HepG2 (cell line): ENCODE measurements around the gene ADPRS. TPM values are rescaled to one million over a fixed set of nuclear protein-coding genes. Genes with fewer than 3 reads are reported as not detected.

Experiments
- ATAC-seq: fragments of 200-7000 bp; cut with Tn5 transposase; 3 replicates; pipeline ENCODE4 v1.9.1; 2020; ENCODE audit warnings: mild to moderate bottlenecking, moderate library complexity
- BruUV-seq: library from RNA; stranded (reverse); fragments of 400-500 nt; replicated peaks from 2 replicates; lab custom pipeline; 2021; lab: Mats Ljungman, UMichigan
- CTCF ChIA-PET: fragments of 300-600 bp; formaldehyde crosslinking; extraction: SDS; loops from one replicate; lab custom pipeline; 2021; ENCODE audit warnings: low total read pairs, inconsistent platforms, low intra/inter-chr PET ratio; lab: Yijun Ruan, JAX
- POLR2A ChIA-PET: fragments of 350-600 bp; sonication (Branson Sonifier 250); formaldehyde crosslinking; loops from one replicate; lab custom pipeline; 2020; ENCODE audit warnings: antibody characterized with exemption, inconsistent platforms; lab: Yijun Ruan, JAX
- DNase-seq: peaks from one replicate; pipeline ENCODE4 v3.0.0-alpha.2; 2015; ENCODE audit warnings: low spot score
- FAIRE-seq: peaks from 3 replicates; lab custom pipeline; 2011; peaks lifted over from hg19 to GRCh38; lab: Jason Lieb, UNC
- H2AFZ ChIP-seq: one replicate; pipeline ENCODE4 v1.6.1; 2011; ENCODE audit warnings: low read length, inconsistent platforms
- H3K27ac ChIP-seq: fragments of 300-600 bp; 3 replicates; pipeline ENCODE4 v1.8.0; 2011; ENCODE audit warnings: mixed run types, mild to moderate bottlenecking, mixed read lengths, low read length, inconsistent platforms; ENCODE audit not compliant: insufficient read depth; ENCODE audit errors: extremely low read length
- H3K27me3 ChIP-seq, 2 experiments: fragments of 200-600 bp in 1 of 2; 2 replicates in 1 of 2; 3 replicates in 1 of 2; pipeline versions ENCODE4 v1.6.0 to v1.8.0; 2011; ENCODE audit warnings: low read length in 2 of 2, mild to moderate bottlenecking in 2 of 2, moderate library complexity in 2 of 2, inconsistent platforms in 1 of 2; ENCODE audit not compliant: insufficient read depth in 2 of 2, control insufficient read depth in 1 of 2
- H3K36me3 ChIP-seq, 2 experiments: fragments of 200-600 bp in 1 of 2; replicated peaks in 1 of 2; 2 replicates in 1 of 2; 3 replicates in 1 of 2; pipeline versions ENCODE4 v1.5.1 to v1.8.0; 2011; ENCODE audit warnings: low read length in 2 of 2, inconsistent platforms in 1 of 2; ENCODE audit not compliant: insufficient read depth in 2 of 2, control insufficient read depth in 1 of 2
- H3K4me1 ChIP-seq: 2 replicates; pipeline ENCODE4 v1.5.1; 2012; ENCODE audit warnings: low read length, inconsistent platforms; ENCODE audit not compliant: insufficient read depth
- H3K4me2 ChIP-seq: 2 replicates; pipeline ENCODE4 v1.6.0; 2011; ENCODE audit warnings: low read depth, low read length, inconsistent platforms
- H3K4me3 ChIP-seq, 3 experiments: fragments of 200-600 bp in 1 of 3; sonication (generic), shearing (Covaris generic) in 1 of 3; replicated peaks in 1 of 3; 2 replicates each; pipeline ENCODE4 v1.5.1; 2011 to 2016; ENCODE audit warnings: low read length in 3 of 3, inconsistent platforms in 2 of 3, low read depth in 2 of 3, mild to moderate bottlenecking in 2 of 3, control low read depth in 1 of 3, mixed read lengths in 1 of 3; ENCODE audit not compliant: insufficient read depth in 1 of 3
- H3K79me2 ChIP-seq: one replicate; pipeline ENCODE4 v1.6.1; 2011; ENCODE audit warnings: low read length, inconsistent platforms; ENCODE audit not compliant: insufficient read depth
- H3K9ac ChIP-seq: 2 replicates; pipeline ENCODE4 v1.6.0; 2011; ENCODE audit warnings: mild to moderate bottlenecking, low read depth, low read length, inconsistent platforms; ENCODE audit not compliant: insufficient read depth
- H3K9me3 ChIP-seq: 2 replicates; pipeline ENCODE4 v1.5.1; 2012; ENCODE audit warnings: mild to moderate bottlenecking, low read length
- H4K20me1 ChIP-seq: 2 replicates; pipeline ENCODE4 v1.6.0; 2011; ENCODE audit warnings: inconsistent platforms, mild to moderate bottlenecking, low read length, moderate library complexity; ENCODE audit not compliant: insufficient read depth
- HNRNPLL ChIP-seq: fragments of 200-400 bp; formaldehyde crosslinking; IDR thresholded peaks from 2 replicates; pipeline ENCODE4 v1.6.1; 2017; ENCODE audit warnings: mild to moderate bottlenecking, low read depth, low read length; ENCODE audit not compliant: poor library complexity, severe bottlenecking
- KLF11 ChIP-seq: IDR thresholded peaks from 2 replicates; pipeline ENCODE4 v1.6.1; 2016; ENCODE audit warnings: missing compliant biosample characterization
- PITX1 ChIP-seq: sonication (generic); formaldehyde crosslinking; IDR thresholded peaks from 2 replicates; pipeline ENCODE4 v1.5.1; 2020; ENCODE audit warnings: mild to moderate bottlenecking, missing genetic modification reagents
- RAD51 ChIP-seq: fragments of 450-650 bp; IDR thresholded peaks from 2 replicates; pipeline ENCODE4 v1.6.1; 2016; ENCODE audit warnings: borderline replicate concordance
- SRSF1 ChIP-seq: fragments of 200-400 bp; formaldehyde crosslinking; optimal IDR thresholded peaks from 2 replicates; pipeline ENCODE3; 2017; ENCODE audit warnings: mild to moderate bottlenecking, low read depth, low read length, moderate library complexity
- ZEB1 ChIP-seq: IDR thresholded peaks from 2 replicates; pipeline ENCODE4 v1.6.1; 2012; ENCODE audit warnings: mild to moderate bottlenecking, low read depth, inconsistent platforms; ENCODE audit not compliant: insufficient replicate concordance
- ZNF441 ChIP-seq: sonication (generic); formaldehyde crosslinking; IDR thresholded peaks from 2 replicates; pipeline ENCODE4 v1.7.0; 2021; ENCODE audit warnings: missing genetic modification reagents, borderline replicate concordance
- WGBS: methylation state at CpG from one replicate; pipeline ENCODE4 v1.1.6; 2017; ENCODE audit warnings: low lambda C conversion rate; 5-methylcytosine and 5-hydroxymethylcytosine counted together
- in situ Hi-C: cut with HindIII; loops from 2 replicates; pipeline ENCODE4 v1.10.0; 2017; ENCODE audit warnings: low pct_unique_long_range_greater_than_20kb; ENCODE audit not compliant: extremely low pct_ligation_motif_present
- intact Hi-C: fragments of 100-400 bp; cut with micrococcal nuclease; formaldehyde crosslinking; loops from one replicate; pipeline ENCODE4 v1.10.0; 2022; ENCODE audit not compliant: unreplicated experiment
- polyA plus RNA-seq, 8 experiments: library from polyadenylated mRNA; depleted of rRNA in 3 of 8; stranded (reverse) in 7 of 8; unstranded in 1 of 8; fragments of >200 nt; fragmentation: Illumina TruSeq in 4 of 8; extraction: Trizol in 4 of 8; gene quantifications; 2 replicates each; pipeline versions ENCODE4 v1.2.1 to v1.2.3, GENCODE V29; 2011 to 2016; ENCODE audit warnings: low read depth in 4 of 8, missing spikeins in 1 of 8, mixed read lengths in 1 of 8; ENCODE audit not compliant: insufficient read depth in 1 of 8
- total RNA-seq, 5 experiments: library from RNA; depleted of rRNA; stranded (reverse); fragments of >200 nt; fragmentation: Illumina TruSeq; extraction: Trizol; gene quantifications; 2 replicates each; pipeline ENCODE4 v1.2.3, GENCODE V29; 2016; ENCODE audit warnings: low read depth in 1 of 5
- TF ChIP-seq, protein P1 (sequence below): sonication (generic); formaldehyde crosslinking; IDR thresholded peaks from 2 replicates; pipeline ENCODE4 v1.4.0; 2020; ENCODE audit warnings: missing genetic modification reagents
- TF ChIP-seq, protein P2 (sequence below): sonication (generic); formaldehyde crosslinking; IDR thresholded peaks from 2 replicates; pipeline ENCODE4 v1.9.0; 2022; ENCODE audit warnings: missing genetic modification reagents, mild to moderate bottlenecking, borderline replicate concordance
- TF ChIP-seq, protein P3 (sequence below): sonication (generic); formaldehyde crosslinking; IDR thresholded peaks from 2 replicates; pipeline ENCODE4 v1.4.0; 2020; ENCODE audit warnings: missing genetic modification reagents
- TF ChIP-seq, protein P4 (sequence below): sonication (generic); formaldehyde crosslinking; IDR thresholded peaks from 2 replicates; pipeline ENCODE4 v1.5.0; 2020; ENCODE audit warnings: mild to moderate bottlenecking, missing genetic modification reagents

The ADPRS gene
- total and polyA plus RNA-seq, 2 of the 13 experiments (the other 11 are each of a cell fraction or from before 2014, with no cell fraction given), result 30.6 to 36.4 TPM

DNA sequence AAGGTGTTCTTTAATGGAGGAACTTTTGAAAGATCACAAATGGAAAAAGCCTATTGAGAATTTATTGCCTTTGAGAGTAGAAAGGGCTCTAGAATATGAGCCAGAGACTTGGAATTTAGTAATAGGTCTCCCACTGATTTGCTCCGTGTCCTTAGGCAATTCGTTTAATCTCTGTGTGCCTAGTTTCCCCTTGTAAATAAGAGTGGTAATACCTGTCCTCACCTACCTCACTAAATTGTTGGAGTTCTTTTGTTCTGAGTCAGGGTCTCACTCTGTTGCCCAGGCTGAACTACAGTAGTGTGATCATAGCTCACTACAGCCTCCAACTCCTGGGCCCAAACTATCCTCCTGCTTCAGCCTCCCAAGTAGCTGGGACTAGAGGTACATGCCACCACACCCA lies 19.8 kb upstream of the ADPRS start:
- CTCF ChIA-PET, result no interaction called here

DNA sequence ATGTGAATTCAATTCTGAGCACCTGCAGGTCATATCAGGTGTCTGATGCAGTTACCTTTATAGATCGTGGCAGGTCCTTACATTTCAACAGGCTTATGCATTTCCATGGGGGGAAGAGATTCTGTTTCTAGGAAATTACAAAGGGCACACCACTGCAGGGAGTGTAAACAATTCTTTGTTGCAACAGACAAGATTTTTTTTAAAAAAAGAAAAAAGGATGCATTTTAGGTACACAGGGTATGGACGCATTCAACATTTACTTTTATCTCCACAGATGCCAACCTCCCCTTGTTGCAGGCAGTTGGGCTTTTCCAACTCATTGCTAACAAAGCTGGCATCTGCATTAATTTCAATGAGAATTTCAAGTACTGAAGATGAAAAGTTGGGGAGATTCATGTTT lies 18.3 kb upstream of the ADPRS start:
- CTCF ChIA-PET, result no interaction called here
- no peaks in the 10 kb centered on the region for H3K36me3 ChIP-seq
- POLR2A ChIA-PET, result no interaction called here
- no peaks in the 10 kb centered on the region for H3K27me3 ChIP-seq
- H3K9me3 ChIP-seq, result no peaks in the 10 kb centered on the region
- no peak overlapping the region for H3K9ac ChIP-seq
- H3K79me2 ChIP-seq, result no peaks in the 10 kb centered on the region
- FAIRE-seq, result no peak
- ATAC-seq, result no peak
- H3K4me1 ChIP-seq, result no peaks in the 10 kb centered on the region
- no peak overlapping the region for H3K4me2 ChIP-seq
- DNase-seq, result no peak
- in situ Hi-C loops, result no loop called here
- H2AFZ ChIP-seq, result no peak overlapping the region
- no TSS peak for BruUV-seq
- no peak overlapping the region for H3K27ac ChIP-seq
- intact Hi-C loops, result no loop called here
- 72% methylated on average over 2 of the region's 2 CpGs for WGBS
- H4K20me1 ChIP-seq, result no peaks in the 10 kb centered on the region
- no peak overlapping the region for H3K4me3 ChIP-seq
- TF ChIP-seq, protein P1, sequence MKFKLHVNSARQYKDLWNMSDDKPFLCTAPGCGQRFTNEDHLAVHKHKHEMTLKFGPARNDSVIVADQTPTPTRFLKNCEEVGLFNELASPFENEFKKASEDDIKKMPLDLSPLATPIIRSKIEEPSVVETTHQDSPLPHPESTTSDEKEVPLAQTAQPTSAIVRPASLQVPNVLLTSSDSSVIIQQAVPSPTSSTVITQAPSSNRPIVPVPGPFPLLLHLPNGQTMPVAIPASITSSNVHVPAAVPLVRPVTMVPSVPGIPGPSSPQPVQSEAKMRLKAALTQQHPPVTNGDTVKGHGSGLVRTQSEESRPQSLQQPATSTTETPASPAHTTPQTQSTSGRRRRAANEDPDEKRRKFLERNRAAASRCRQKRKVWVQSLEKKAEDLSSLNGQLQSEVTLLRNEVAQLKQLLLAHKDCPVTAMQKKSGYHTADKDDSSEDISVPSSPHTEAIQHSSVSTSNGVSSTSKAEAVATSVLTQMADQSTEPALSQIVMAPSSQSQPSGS (CRISPR knock-in tag), result no peak
- TF ChIP-seq ZEB1, result no peak
- TF ChIP-seq KLF11 (CRISPR knock-in tag), result no peak
- TF ChIP-seq, protein P2, sequence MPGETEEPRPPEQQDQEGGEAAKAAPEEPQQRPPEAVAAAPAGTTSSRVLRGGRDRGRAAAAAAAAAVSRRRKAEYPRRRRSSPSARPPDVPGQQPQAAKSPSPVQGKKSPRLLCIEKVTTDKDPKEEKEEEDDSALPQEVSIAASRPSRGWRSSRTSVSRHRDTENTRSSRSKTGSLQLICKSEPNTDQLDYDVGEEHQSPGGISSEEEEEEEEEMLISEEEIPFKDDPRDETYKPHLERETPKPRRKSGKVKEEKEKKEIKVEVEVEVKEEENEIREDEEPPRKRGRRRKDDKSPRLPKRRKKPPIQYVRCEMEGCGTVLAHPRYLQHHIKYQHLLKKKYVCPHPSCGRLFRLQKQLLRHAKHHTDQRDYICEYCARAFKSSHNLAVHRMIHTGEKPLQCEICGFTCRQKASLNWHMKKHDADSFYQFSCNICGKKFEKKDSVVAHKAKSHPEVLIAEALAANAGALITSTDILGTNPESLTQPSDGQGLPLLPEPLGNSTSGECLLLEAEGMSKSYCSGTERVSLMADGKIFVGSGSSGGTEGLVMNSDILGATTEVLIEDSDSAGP (CRISPR knock-in tag), result no peak
- no peak for TF ChIP-seq ZNF441 (CRISPR knock-in tag)
- no peak for TF ChIP-seq HNRNPLL
- no peak for TF ChIP-seq PITX1 (CRISPR knock-in tag)
- TF ChIP-seq RAD51, result no peak
- no peak for TF ChIP-seq SRSF1

More for the DNA sequence above, 19.8 kb upstream of the ADPRS start:
- no peak for FAIRE-seq
- Histone ChIP-seq H3K4me1 (no peaks in the 10 kb centered on the region), H3K27ac (no peak overlapping the region), H4K20me1 (no peaks in the 10 kb centered on the region), H3K4me3 (no peak overlapping the region), H3K27me3 (no peaks in the 10 kb centered on the region), H2AFZ (no peak overlapping the region), H3K9ac (no peak overlapping the region), H3K79me2 (no peaks in the 10 kb centered on the region), H3K9me3 (no peaks in the 10 kb centered on the region), H3K36me3 (no peaks in the 10 kb centered on the region), H3K4me2 (no peak overlapping the region)
- WGBS, result 83% methylated on average over 2 of the region's 2 CpGs
- intact Hi-C loops, result no loop called here
- no peak for ATAC-seq
- in situ Hi-C loops, result no loop called here
- no TSS peak for BruUV-seq
- TF ChIP-seq, protein P3, sequence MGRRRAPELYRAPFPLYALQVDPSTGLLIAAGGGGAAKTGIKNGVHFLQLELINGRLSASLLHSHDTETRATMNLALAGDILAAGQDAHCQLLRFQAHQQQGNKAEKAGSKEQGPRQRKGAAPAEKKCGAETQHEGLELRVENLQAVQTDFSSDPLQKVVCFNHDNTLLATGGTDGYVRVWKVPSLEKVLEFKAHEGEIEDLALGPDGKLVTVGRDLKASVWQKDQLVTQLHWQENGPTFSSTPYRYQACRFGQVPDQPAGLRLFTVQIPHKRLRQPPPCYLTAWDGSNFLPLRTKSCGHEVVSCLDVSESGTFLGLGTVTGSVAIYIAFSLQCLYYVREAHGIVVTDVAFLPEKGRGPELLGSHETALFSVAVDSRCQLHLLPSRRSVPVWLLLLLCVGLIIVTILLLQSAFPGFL, result no peak
- TF ChIP-seq, protein P4, sequence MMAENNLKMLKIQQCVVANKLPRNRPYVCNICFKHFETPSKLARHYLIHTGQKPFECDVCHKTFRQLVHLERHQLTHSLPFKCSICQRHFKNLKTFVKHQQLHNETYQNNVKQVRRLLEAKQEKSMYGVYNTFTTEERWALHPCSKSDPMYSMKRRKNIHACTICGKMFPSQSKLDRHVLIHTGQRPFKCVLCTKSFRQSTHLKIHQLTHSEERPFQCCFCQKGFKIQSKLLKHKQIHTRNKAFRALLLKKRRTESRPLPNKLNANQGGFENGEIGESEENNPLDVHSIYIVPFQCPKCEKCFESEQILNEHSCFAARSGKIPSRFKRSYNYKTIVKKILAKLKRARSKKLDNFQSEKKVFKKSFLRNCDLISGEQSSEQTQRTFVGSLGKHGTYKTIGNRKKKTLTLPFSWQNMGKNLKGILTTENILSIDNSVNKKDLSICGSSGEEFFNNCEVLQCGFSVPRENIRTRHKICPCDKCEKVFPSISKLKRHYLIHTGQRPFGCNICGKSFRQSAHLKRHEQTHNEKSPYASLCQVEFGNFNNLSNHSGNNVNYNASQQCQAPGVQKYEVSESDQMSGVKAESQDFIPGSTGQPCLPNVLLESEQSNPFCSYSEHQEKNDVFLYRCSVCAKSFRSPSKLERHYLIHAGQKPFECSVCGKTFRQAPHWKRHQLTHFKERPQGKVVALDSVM (CRISPR knock-in tag), result 0 out of 2 replicates have a peak, but pooled peaks have one; percentile 43
- no peak for DNase-seq
- POLR2A ChIA-PET, result no interaction called here
